ENCODE results near the gene PASK.

GRCh38 chr2:241088376-241088775, 60.9 kb downstream of the PASK start:
- no peak for TF ChIP-seq EZH2 (IDR thresholded peaks at IDR 0.05)
- TF ChIP-seq, protein P1, sequence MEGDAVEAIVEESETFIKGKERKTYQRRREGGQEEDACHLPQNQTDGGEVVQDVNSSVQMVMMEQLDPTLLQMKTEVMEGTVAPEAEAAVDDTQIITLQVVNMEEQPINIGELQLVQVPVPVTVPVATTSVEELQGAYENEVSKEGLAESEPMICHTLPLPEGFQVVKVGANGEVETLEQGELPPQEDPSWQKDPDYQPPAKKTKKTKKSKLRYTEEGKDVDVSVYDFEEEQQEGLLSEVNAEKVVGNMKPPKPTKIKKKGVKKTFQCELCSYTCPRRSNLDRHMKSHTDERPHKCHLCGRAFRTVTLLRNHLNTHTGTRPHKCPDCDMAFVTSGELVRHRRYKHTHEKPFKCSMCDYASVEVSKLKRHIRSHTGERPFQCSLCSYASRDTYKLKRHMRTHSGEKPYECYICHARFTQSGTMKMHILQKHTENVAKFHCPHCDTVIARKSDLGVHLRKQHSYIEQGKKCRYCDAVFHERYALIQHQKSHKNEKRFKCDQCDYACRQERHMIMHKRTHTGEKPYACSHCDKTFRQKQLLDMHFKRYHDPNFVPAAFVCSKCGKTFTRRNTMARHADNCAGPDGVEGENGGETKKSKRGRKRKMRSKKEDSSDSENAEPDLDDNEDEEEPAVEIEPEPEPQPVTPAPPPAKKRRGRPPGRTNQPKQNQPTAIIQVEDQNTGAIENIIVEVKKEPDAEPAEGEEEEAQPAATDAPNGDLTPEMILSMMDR (IDR thresholded peaks at IDR 0.05 in 2 of 3, conservative IDR thresholded peaks at IDR 0.05 in 1 of 3; ENCODE audit: borderline replicate concordance in 1 of 3, insufficient read depth in 1 of 3, low read depth in 2 of 3, low read length in 2 of 3), result no peak

Data from HCT116 (cell line).